Ishikawa (cell line): Measurements from ENCODE around the gene CAMK1D.
A peak's percentile ranks its signal among the peaks of the same experiment; 100 is the strongest.

Source experiments
- CEBPB ChIP-seq: IDR thresholded peaks from 2 replicates; pipeline ENCODE4 v1.6.1; 2012
- CREB1 ChIP-seq: IDR thresholded peaks from 2 replicates; pipeline ENCODE4 v1.6.1; 2012; ENCODE audit warnings: low read depth
- EGR1 ChIP-seq: IDR thresholded peaks from 2 replicates; pipeline ENCODE4 v1.6.1; 2012
- EP300 ChIP-seq: IDR thresholded peaks from 2 replicates; pipeline ENCODE4 v1.6.1; 2012; ENCODE audit warnings: borderline replicate concordance
- FOXM1 ChIP-seq: IDR thresholded peaks from 2 replicates; pipeline ENCODE4 v1.6.1; 2012; ENCODE audit warnings: low read depth, borderline replicate concordance
- MAX ChIP-seq: IDR thresholded peaks from 2 replicates; pipeline ENCODE4 v1.6.1; 2012
- NFIC ChIP-seq: IDR thresholded peaks from 2 replicates; pipeline ENCODE4 v1.6.1; 2012
- RAD21 ChIP-seq: IDR thresholded peaks from 2 replicates; pipeline ENCODE4 v1.6.1; 2012; ENCODE audit warnings: low read depth
- REST ChIP-seq: IDR thresholded peaks from 2 replicates; pipeline ENCODE4 v1.6.1; 2012; ENCODE audit warnings: low read depth, mild to moderate bottlenecking
- TAF1 ChIP-seq: IDR thresholded peaks from 2 replicates; pipeline ENCODE4 v1.6.1; 2012; ENCODE audit warnings: low read depth, mild to moderate bottlenecking
- TCF12 ChIP-seq: IDR thresholded peaks from 2 replicates; pipeline ENCODE4 v1.6.1; 2012; ENCODE audit warnings: low read depth
- TEAD4 ChIP-seq: IDR thresholded peaks from 2 replicates; pipeline ENCODE4 v1.6.1; 2012
- USF1 ChIP-seq: IDR thresholded peaks from 2 replicates; pipeline ENCODE4 v1.6.1; 2012
- YY1 ChIP-seq: IDR thresholded peaks from 2 replicates; pipeline ENCODE4 v1.6.1; 2012; ENCODE audit warnings: low read depth
- ZBTB7A ChIP-seq: IDR thresholded peaks from 2 replicates; pipeline ENCODE4 v1.6.1; 2012; ENCODE audit warnings: low read depth

Gene CAMK1D

GRCh38 chr10:12790270-12790669 lies 440.9 kb downstream of the CAMK1D start:
- TF ChIP-seq ZBTB7A (no peak), YY1 (no peak), USF1 (no peak), FOXM1 (no peak), TAF1 (no peak), EP300 (no peak), RAD21 (no peak), EGR1 (no peak), REST (no peak), TEAD4 (no peak), CREB1 (no peak)

GRCh38 chr10:12791728-12792127 lies 442.4 kb downstream of the CAMK1D start:
- TF ChIP-seq TAF1 (no peak), MAX (no peak), TCF12 (no peak)

- TF ChIP-seq RAD21 (no peak), ZBTB7A (no peak), TAF1 (no peak), YY1 (no peak), CREB1 (no peak), TCF12 (no peak), NFIC (no peak), FOXM1 (no peak), CEBPB (no peak), MAX (no peak), EP300 (no peak), EGR1 (no peak), TEAD4 (no peak), USF1 (no peak), REST (no peak)
These were observed 443.7 kb downstream of the CAMK1D start for GRCh38 chr10:12792889-12793556.

- TF ChIP-seq TAF1 (no peak), RAD21 (no peak), FOXM1 (no peak), NFIC (peak; percentile 70), EP300 (peak; percentile 30; the same call in 1 of the 2 replicates), YY1 (no peak), TEAD4 (no peak), ZBTB7A (no peak), REST (no peak), TCF12 (0 out of 2 replicates have a peak, but pooled peaks have one; percentile 18), EGR1 (no peak), MAX (no peak)
These were observed 446.2 kb downstream of the CAMK1D start for GRCh38 chr10:12795315-12796110.
